Activated naive CD8-positive, alpha-beta T cell treated with anti-CD3 and anti-CD28 coated beads, Interleukin-2, amount 10 ng/mL, durations not matched to agents 7 days and 5 days (primary cell): ENCODE measurements around the gene SUPT4H1. TPM values are rescaled to one million over a fixed set of nuclear protein-coding genes. Genes with fewer than 3 reads are reported as not detected.
"Not testable (repeated sequence)": the region's sequence is repeated elsewhere in the genome, so short reads cannot be mapped to it uniquely, and the experiment has no call there.

Source experiments
- ATAC-seq: fragments of 150-1000 bp; cut with Tn5 transposase; one replicate; pipeline ENCODE4 v1.10.0; 2021; ENCODE audit warnings: low read depth, moderate library complexity
- POLR2A ChIA-PET: fragments of 350-600 bp; sonication (Branson Sonifier 250); formaldehyde crosslinking; loops from one replicate; lab custom pipeline; 2021; ENCODE audit warnings: antibody characterized with exemption; lab: Charles Lee
- DNase-seq: peaks from one replicate; pipeline ENCODE4 v3.0.0; 2021
- H3K27ac Mint-ChIP-seq: one replicate; pipeline ENCODE4 v1.8.0; 2022; ENCODE audit warnings: mild to moderate bottlenecking, mixed read lengths
- H3K27me3 Mint-ChIP-seq: one replicate; pipeline ENCODE4 v1.8.0; 2022; ENCODE audit warnings: mild to moderate bottlenecking, moderate library complexity, mixed read lengths
- H3K36me3 Mint-ChIP-seq: one replicate; pipeline ENCODE4 v1.8.0; 2021; ENCODE audit warnings: mild to moderate bottlenecking, mixed read lengths
- H3K4me1 Mint-ChIP-seq: one replicate; pipeline ENCODE4 v1.8.0; 2021; ENCODE audit warnings: mixed read lengths
- H3K4me3 Mint-ChIP-seq: one replicate; pipeline ENCODE4 v1.8.0; 2022; ENCODE audit warnings: mild to moderate bottlenecking, moderate library complexity, mixed read lengths
- H3K9me3 Mint-ChIP-seq: one replicate; pipeline ENCODE4 v1.8.0; 2021; ENCODE audit warnings: mixed read lengths
- total RNA-seq, 2 experiments: library from RNA; stranded (reverse); gene quantifications; one replicate each; pipeline ENCODE4 v1.2.3, GENCODE V29; 2021

SUPT4H1 gene
- 10 to 100 TPM; 66.4 to 70.2 TPM for total RNA-seq

DNA sequence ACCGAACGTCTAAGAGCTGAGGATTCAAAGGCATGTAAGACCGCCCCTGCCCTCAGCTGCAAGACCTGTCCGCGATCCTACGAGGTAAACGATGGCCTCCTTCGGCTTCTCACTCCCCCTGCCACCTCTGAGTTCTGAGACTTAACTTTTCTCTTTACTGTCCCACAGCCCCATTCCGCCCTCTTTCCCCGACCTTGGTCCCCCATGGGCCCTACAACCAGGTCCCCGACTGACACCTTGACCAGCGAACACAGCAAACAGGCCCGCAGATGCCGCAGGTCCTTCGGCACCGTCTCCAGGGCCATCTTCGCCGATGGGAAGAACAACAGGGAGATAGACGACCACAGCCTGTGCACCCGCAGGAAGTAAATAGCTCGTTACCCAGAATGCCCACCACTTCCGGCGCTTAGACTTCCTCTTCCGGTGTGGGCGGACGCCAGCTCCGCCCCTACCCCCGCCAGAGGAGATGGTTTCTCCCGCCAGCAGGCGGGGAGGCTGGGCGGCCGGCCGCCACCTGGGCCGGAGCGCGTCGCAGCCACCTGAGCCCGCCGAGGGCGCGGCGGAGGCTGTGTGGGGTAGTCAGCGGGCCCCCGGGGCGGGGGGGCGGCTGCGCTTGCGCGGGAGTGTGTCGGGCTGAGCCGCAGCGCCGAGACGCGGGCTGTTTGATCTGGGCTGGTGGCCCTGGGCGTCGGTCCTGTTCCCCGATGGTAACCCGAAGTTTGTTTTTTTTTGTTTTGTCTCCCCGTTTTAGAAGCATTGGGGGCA, at the start of gene SUPT4H1:
Gene SUPT4H1, minus strand, starts transcription at position 371 of the 765 bp plus-strand sequence. Its CDS starts 66 bp downstream, at position 305.
- Mint-ChIP-seq H3K4me1 (peaks cover 49% of the 10 kb centered on the region), H3K4me3 (peak within 1 kb of the TSS; percentile 100), H3K27ac (peak within 1 kb of the TSS; percentile 99), H3K9me3 (no peaks in the 10 kb centered on the region), H3K36me3 (peaks cover 37% of the 10 kb centered on the region), H3K27me3 (no peaks in the 10 kb centered on the region)
- peak; percentile 92 for DNase-seq
- POLR2A ChIA-PET: interaction anchor here (0.5 to 10.0 kb wide), 25 partner anchors 10 to 978 kb away, joined by 3 to 490 read pairs (median 4); partner anchors contain the start of genes DYNLL2, RNF43, SRSF1 and TSPOAP1
- ATAC-seq: peak; percentile 94

DNA sequence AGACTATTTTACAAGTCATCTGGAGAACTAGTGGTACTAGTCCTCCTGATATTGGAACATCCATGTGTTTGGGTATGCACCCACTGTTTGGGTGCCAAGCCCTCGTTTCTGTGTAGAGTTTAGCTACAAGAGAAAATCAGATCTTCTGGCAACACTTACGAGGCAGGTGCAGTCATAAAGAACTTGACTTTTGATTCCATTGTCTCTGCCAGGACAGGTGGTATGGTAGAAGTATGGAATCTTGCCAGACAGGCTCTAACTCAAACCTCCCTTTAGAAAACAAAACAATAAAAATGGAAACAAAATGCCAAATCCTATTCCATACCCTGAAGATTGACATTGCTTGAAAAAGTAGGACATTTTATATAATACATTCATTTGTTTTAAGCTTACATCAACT, 49.3 kb upstream of the SUPT4H1 start:
- no peaks in the 10 kb centered on the region for H3K36me3 Mint-ChIP-seq
- no peak overlapping the region for H3K27ac Mint-ChIP-seq
- no peak overlapping the region for H3K4me3 Mint-ChIP-seq
- H3K9me3 Mint-ChIP-seq: no peaks in the 10 kb centered on the region
- POLR2A ChIA-PET: no interaction called here
- peaks cover 9% of the 10 kb centered on the region for H3K4me1 Mint-ChIP-seq
- H3K27me3 Mint-ChIP-seq: peaks cover 3% of the 10 kb centered on the region
- no peak for DNase-seq
- ATAC-seq: no peak

DNA sequence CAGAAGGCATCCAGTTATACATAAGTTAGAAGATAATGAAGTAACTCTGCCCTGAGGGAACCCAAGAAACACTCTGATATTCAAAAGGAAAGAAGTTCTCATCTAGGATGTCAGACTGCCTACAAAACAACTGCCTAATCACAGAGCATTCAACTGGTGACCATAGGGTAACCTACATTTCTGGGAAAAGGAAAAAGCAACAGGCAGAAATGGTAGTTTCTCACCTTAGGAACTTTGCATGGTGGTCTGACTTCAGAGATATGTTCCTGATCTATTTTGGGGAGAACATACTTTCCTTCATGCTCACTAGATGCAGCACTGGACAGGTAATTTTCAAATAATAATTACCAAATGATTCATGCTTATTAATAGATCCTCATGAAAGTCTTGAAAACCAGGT, 48.8 kb upstream of the SUPT4H1 start:
- Mint-ChIP-seq H3K36me3 (no peaks in the 10 kb centered on the region), H3K4me3 (no peak overlapping the region), H3K9me3 (no peaks in the 10 kb centered on the region), H3K27me3 (peaks cover 2% of the 10 kb centered on the region), H3K27ac (no peak overlapping the region), H3K4me1 (peaks cover 9% of the 10 kb centered on the region)
- POLR2A ChIA-PET: no interaction called here
- ATAC-seq: no peak
- no peak for DNase-seq

DNA sequence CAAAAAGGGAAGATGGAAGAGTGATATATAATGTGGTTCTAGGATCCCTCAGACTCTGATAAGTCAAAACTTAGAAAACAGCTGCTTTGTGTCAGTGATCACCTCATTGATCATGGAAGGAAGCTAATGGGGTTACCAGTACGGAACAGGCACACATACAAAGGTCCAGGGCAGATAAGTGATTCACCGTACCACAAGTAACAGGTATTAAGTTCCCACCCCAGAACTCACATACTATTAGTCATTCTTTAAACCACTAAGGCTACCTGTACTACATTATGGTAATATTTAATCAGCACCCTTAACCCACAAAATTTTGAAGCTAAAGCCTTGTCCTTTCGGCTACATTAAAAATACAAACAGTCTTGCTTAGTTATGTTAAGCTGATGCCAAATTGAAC, 48.0 kb upstream of the SUPT4H1 start:
- no peak overlapping the region for H3K27ac Mint-ChIP-seq
- ATAC-seq (no peak), DNase-seq (no peak)
- peaks cover 9% of the 10 kb centered on the region for H3K4me1 Mint-ChIP-seq
- POLR2A ChIA-PET: no interaction called here
- H3K9me3 Mint-ChIP-seq: no peaks in the 10 kb centered on the region
- H3K36me3 Mint-ChIP-seq: no peaks in the 10 kb centered on the region
- no peak overlapping the region for H3K4me3 Mint-ChIP-seq
- peaks cover 2% of the 10 kb centered on the region for H3K27me3 Mint-ChIP-seq

GRCh38 chr17:58398574-58399266, 46.7 kb upstream of the SUPT4H1 start:
- no peaks in the 10 kb centered on the region for H3K36me3 Mint-ChIP-seq
- ATAC-seq (no peak), DNase-seq (no peak)
- peaks cover 2% of the 10 kb centered on the region for H3K27me3 Mint-ChIP-seq
- peaks cover 14% of the 10 kb centered on the region for H3K4me1 Mint-ChIP-seq
- no peak overlapping the region for H3K27ac Mint-ChIP-seq
- H3K9me3 Mint-ChIP-seq: no peaks in the 10 kb centered on the region
- H3K4me3 Mint-ChIP-seq: no peak overlapping the region
- POLR2A ChIA-PET: interaction anchor here (1.4 kb wide), 1 partner anchor 66 kb away, joined by 3 read pairs; no protein-coding TSS in a partner anchor

DNA sequence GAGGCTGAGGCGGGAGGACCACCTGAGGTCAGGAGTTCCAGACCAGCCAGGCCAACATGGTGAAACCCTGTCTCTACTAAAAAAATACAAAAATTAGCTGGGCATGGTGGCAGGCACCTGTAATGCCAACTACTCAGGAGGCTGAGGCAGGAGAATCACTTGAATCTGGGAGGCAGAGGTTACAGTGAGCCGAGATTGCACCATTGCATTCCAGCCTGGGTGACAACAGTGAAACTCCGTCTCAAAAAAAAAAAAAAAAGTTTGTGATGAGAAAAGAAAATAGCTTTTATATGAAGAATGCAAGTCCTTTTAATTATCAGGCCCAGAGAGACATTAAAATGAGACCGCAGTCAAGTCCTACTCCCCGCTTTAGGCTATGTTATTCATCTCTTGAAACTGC, 45.4 kb upstream of the SUPT4H1 start:
- ATAC-seq, H3K27ac Mint-ChIP-seq, H3K4me3 Mint-ChIP-seq, H3K9me3 Mint-ChIP-seq, H3K36me3 Mint-ChIP-seq, POLR2A ChIA-PET, H3K27me3 Mint-ChIP-seq, DNase-seq: not testable (repeated sequence)
- H3K4me1 Mint-ChIP-seq: peaks cover 13% of the 10 kb centered on the region

DNA sequence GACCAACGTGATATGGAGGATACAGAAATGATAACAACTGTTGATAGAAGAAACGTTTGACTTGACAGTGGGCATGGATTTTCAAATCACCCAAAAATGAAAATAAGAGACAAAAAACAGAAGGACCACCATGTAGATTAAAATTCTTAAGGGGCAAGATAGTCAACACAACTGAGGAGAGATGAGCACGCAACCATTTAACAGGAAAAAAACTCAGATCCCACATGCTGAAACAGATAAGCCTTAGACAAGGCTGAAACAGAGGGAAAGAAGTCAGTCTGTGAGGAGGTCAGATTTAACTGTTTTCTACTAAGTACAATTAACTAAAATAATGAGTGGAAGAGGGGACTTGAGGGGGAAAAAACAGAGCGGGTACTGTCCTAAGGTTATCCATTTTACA, 44.2 kb upstream of the SUPT4H1 start:
- no peak overlapping the region for H3K4me3 Mint-ChIP-seq
- H3K27ac Mint-ChIP-seq: no peak overlapping the region
- ATAC-seq (no peak), DNase-seq (no peak)
- H3K36me3 Mint-ChIP-seq: no peaks in the 10 kb centered on the region
- no peaks in the 10 kb centered on the region for H3K27me3 Mint-ChIP-seq
- peaks cover 5% of the 10 kb centered on the region for H3K4me1 Mint-ChIP-seq
- no peaks in the 10 kb centered on the region for H3K9me3 Mint-ChIP-seq
- POLR2A ChIA-PET: interaction anchor here (0.6 kb wide), 1 partner anchor 795 kb away, joined by 3 read pairs; no protein-coding TSS in a partner anchor

DNA sequence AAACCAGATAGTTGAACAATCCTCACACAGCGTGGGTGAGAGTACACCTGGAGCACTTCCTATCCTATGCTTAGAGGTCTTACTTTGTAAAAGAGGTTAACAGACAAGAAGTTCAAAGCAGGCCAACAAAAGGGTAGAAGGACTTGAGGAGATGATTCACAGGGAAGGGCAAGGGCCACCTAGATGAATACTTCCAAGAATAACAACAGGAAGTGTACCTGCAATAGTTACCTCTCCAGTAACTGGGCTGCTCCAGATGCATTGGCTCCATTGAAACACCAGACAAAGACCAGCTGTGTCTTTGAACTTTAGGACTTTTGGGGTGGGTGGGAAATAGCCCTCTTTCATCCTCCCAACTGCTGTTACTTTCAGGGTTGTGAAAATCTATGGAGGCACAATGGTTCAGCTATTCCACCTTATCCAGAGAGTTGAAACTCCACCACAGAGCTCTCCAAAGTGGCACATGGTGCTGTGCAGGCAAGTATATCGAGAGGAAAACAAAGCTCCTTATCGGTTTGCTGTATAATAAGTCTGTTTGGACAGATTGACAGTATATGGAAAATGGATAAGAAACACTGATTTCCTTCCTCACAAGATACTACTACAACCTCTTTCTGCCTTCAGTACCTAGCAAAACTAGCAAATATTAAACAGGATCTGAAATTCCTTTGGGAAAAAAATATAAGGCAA, 42.7 kb upstream of the SUPT4H1 start:
- POLR2A ChIA-PET: no interaction called here
- no peak for DNase-seq
- ATAC-seq: no peak
- Mint-ChIP-seq H3K4me3 (no peak overlapping the region), H3K9me3 (no peaks in the 10 kb centered on the region), H3K36me3 (no peaks in the 10 kb centered on the region), H3K27ac (no peak overlapping the region), H3K27me3 (no peaks in the 10 kb centered on the region), H3K4me1 (peaks cover 5% of the 10 kb centered on the region)

- Mint-ChIP-seq H3K36me3 (no peaks in the 10 kb centered on the region), H3K27ac (no peak overlapping the region), H3K27me3 (no peaks in the 10 kb centered on the region), H3K4me3 (no peak overlapping the region), H3K4me1 (peaks cover 5% of the 10 kb centered on the region), H3K9me3 (no peaks in the 10 kb centered on the region)
- POLR2A ChIA-PET: interaction anchor here (1.0 kb wide), 1 partner anchor 47 kb away, joined by 3 read pairs; no protein-coding TSS in a partner anchor
- DNase-seq: no peak
- ATAC-seq: no peak
Observed at GRCh38 chr17:58391302-58391984, 39.4 kb upstream of the SUPT4H1 start.

DNA sequence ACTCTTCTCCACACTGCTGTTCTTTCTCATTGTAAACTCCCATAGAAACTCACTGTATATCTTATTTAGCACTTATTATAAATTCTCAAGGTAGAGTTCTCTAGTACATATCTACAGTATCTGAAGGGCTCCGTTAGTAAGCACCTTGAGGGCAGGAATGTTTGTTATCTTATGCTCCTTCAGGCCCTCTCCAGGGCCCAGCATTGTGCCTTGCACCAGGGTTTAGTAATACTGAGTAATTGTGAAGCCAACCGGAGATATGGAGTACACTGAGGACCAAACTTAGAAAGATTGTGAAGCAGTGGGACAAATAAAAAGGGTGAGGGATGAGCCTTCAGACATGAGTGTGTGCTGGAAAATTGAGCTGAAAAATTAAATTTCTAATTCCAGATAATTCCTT, 38.9 kb upstream of the SUPT4H1 start:
- no peak overlapping the region for H3K4me3 Mint-ChIP-seq
- no peak overlapping the region for H3K27ac Mint-ChIP-seq
- H3K27me3 Mint-ChIP-seq: no peaks in the 10 kb centered on the region
- ATAC-seq: no peak
- POLR2A ChIA-PET: no interaction called here
- H3K4me1 Mint-ChIP-seq: peaks cover 5% of the 10 kb centered on the region
- DNase-seq: no peak
- H3K36me3 Mint-ChIP-seq: no peaks in the 10 kb centered on the region
- H3K9me3 Mint-ChIP-seq: no peaks in the 10 kb centered on the region

DNA sequence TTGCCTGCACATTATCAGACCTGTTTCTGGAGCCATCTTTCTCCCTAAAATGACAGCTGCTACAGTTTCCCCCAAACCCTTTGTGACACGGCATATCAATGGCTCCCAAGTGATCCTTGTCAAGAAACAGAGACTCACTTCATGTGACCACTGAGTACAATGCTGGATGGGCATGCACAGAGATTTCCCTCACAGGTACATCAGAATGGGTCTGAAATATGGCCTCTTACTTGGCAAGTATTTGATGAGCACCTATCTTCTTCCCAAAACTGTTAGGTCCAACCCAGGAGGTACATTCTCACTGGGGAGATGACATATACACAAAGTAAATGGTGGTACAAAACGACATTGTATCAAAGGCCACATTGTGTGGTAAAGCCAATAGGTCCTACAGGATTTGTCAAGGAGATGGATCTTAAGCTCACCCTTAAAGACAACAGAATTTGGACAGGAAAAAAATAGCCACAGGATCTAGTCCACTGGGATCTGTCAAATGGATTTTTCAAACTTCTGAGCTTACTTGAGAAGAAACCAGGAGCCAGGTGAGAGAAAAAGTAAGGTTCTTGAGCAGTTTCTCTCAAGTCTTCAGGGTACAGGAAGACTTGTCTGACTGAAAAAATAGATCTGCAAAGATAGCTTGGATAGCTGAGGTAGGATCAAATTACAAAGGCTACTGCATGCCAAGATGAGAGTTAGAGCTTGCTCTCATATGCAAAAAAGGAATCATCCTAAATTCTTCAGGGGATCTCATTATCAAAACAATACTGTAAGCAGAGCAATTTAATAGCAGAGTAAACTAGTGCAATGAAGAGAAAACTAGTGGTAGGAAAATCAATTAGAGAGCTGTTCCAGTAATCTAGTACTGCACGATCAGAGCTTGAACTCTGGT, 36.5 kb upstream of the SUPT4H1 start:
- Mint-ChIP-seq H3K36me3 (no peaks in the 10 kb centered on the region), H3K4me1 (peaks cover 4% of the 10 kb centered on the region), H3K27ac (no peak overlapping the region), H3K9me3 (no peaks in the 10 kb centered on the region), H3K4me3 (no peak overlapping the region), H3K27me3 (no peaks in the 10 kb centered on the region)
- DNase-seq: no peak
- POLR2A ChIA-PET: no interaction called here
- ATAC-seq: no peak

DNA sequence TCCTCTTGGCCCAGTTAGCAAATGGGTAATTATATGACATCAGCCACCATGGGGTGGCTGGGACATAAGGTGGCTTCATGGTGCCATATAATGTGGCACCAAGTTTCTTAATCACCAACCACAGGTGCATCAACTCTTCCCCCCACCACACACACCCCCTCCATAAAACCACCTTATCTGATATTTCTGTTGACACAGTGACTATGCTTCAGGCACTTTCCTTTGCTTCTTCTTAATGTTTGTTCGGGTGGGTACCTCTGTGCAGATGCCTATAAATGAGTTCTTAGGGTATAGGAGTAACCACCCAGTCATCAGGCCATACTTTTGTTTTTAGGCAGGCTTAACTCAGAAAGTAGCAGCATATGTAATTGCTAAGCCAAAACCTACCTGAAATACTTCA, 35.8 kb upstream of the SUPT4H1 start:
- no peaks in the 10 kb centered on the region for H3K36me3 Mint-ChIP-seq
- H3K27me3 Mint-ChIP-seq: no peaks in the 10 kb centered on the region
- H3K9me3 Mint-ChIP-seq: no peaks in the 10 kb centered on the region
- POLR2A ChIA-PET: no interaction called here
- H3K4me3 Mint-ChIP-seq: no peak overlapping the region
- ATAC-seq (no peak), DNase-seq (no peak)
- peaks cover 6% of the 10 kb centered on the region for H3K4me1 Mint-ChIP-seq
- H3K27ac Mint-ChIP-seq: no peak overlapping the region
